Measurements from ENCODE around the gene PEAR1.

The PEAR1 gene

GRCh38 chr1:156860113-156860627 is 33.3 kb upstream of the PEAR1 start:
- H3K4me3 ChIP-seq (ENCODE audit: low read depth, low read length) = no peak overlapping the region; the same call in 1 of the 2 replicates
- peak; percentile 85 for TF ChIP-seq CTCF (IDR thresholded peaks at IDR 0.05; ENCODE audit: low read depth, low read length, missing control alignments)
- no peak for DNase-seq (ENCODE audit: low read depth)

- no peak for TF ChIP-seq CTCF (IDR thresholded peaks at IDR 0.05; ENCODE audit: low read depth, low read length, missing control alignments)
- DNase-seq (ENCODE audit: low read depth) = no peak
- H3K4me3 ChIP-seq (ENCODE audit: low read depth, low read length) = no peak within 1 kb of the TSS; the same call in 1 of the 2 replicates
Observed at GRCh38 chr1:156860628-156861423, 32.7 kb upstream of the PEAR1 start, which contains the start of gene NTRK1. TSS of gene NTRK1 (plus strand) at chr1:156860865. CDS start at chr1:156860935, 70 bp downstream.

GRCh38 chr1:156862584-156862983 is 30.9 kb upstream of the PEAR1 start:
- no peak for TF ChIP-seq CTCF (IDR thresholded peaks at IDR 0.05; ENCODE audit: low read depth, low read length, missing control alignments)
- no peak overlapping the region for H3K4me3 ChIP-seq (ENCODE audit: low read depth, low read length)
- no peak for DNase-seq (ENCODE audit: low read depth)

- H3K4me3 ChIP-seq (ENCODE audit: low read depth, low read length) = no peak overlapping the region
- TF ChIP-seq CTCF (IDR thresholded peaks at IDR 0.05; ENCODE audit: low read depth, low read length, missing control alignments) = no peak
- no peak for DNase-seq (ENCODE audit: low read depth)
Observed at GRCh38 chr1:156862997-156863599, 30.4 kb upstream of the PEAR1 start.

- DNase-seq (ENCODE audit: low read depth) = no peak
- no peak overlapping the region for H3K4me3 ChIP-seq (ENCODE audit: low read depth, low read length)
- TF ChIP-seq CTCF (IDR thresholded peaks at IDR 0.05; ENCODE audit: low read depth, low read length, missing control alignments) = no peak
Observed at GRCh38 chr1:156863631-156864030, 29.9 kb upstream of the PEAR1 start.

GRCh38 chr1:156864796-156865195 is 28.7 kb upstream of the PEAR1 start:
- no peak for TF ChIP-seq CTCF (IDR thresholded peaks at IDR 0.05; ENCODE audit: low read depth, low read length, missing control alignments)
- no peak overlapping the region for H3K4me3 ChIP-seq (ENCODE audit: low read depth, low read length)
- DNase-seq (ENCODE audit: low read depth) = no peak

All from GM12864 (cell line).